Measurements from ENCODE around the gene SEBOX.

DNA sequence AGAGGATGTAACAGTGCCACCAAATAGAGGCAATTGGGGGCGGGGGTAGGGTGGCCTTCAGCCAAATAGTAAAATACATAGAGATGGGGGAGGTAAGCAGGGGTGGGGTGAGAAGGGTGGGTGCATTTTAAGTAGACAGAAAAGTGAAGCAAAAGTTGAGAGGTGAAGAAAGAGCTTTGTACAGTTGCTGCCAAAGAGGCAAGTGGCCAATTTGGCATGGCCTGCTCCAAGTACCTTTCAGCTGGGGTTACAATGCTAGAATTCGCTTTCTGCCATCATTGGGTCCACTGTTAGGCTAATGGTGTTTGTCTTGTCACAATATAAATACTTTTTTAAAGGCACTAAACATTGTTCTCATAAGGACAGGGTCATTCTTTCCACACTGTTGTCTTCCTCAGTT lies 51.2 kb downstream of the SEBOX start:
- TF ChIP-seq, protein P1, sequence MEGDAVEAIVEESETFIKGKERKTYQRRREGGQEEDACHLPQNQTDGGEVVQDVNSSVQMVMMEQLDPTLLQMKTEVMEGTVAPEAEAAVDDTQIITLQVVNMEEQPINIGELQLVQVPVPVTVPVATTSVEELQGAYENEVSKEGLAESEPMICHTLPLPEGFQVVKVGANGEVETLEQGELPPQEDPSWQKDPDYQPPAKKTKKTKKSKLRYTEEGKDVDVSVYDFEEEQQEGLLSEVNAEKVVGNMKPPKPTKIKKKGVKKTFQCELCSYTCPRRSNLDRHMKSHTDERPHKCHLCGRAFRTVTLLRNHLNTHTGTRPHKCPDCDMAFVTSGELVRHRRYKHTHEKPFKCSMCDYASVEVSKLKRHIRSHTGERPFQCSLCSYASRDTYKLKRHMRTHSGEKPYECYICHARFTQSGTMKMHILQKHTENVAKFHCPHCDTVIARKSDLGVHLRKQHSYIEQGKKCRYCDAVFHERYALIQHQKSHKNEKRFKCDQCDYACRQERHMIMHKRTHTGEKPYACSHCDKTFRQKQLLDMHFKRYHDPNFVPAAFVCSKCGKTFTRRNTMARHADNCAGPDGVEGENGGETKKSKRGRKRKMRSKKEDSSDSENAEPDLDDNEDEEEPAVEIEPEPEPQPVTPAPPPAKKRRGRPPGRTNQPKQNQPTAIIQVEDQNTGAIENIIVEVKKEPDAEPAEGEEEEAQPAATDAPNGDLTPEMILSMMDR (IDR thresholded peaks at IDR 0.05; ENCODE audit: control extremely low read depth in 1 of 3, insufficient read depth in 1 of 3, low read depth in 1 of 3, low read length in 3 of 3) = no peak
- no peak for TF ChIP-seq GABPA (IDR thresholded peaks at IDR 0.05; ENCODE audit: borderline replicate concordance, insufficient read depth, low read length)
- no peak for TF ChIP-seq RBBP5 (IDR thresholded peaks at IDR 0.05; ENCODE audit: borderline replicate concordance, low read depth, low read length)
- no peak for TF ChIP-seq POLR2AphosphoS5 (IDR thresholded peaks at IDR 0.05; ENCODE audit: low read depth, low read length)
- no peak for TF ChIP-seq HDAC6 (IDR thresholded peaks at IDR 0.05; ENCODE audit: low read depth, low read length)
- TF ChIP-seq, protein P2, sequence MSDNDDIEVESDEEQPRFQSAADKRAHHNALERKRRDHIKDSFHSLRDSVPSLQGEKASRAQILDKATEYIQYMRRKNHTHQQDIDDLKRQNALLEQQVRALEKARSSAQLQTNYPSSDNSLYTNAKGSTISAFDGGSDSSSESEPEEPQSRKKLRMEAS (IDR thresholded peaks at IDR 0.05) = no peak
- no peak for TF ChIP-seq NRF1 (IDR thresholded peaks at IDR 0.05; ENCODE audit: low read depth, low read length)
- no peak for TF ChIP-seq JUND (IDR thresholded peaks at IDR 0.05; ENCODE audit: low read length)
- no peak for TF ChIP-seq TAF7 (optimal IDR thresholded peaks at IDR 0.05; ENCODE audit: borderline replicate concordance, low read depth, low read length)
- no peak for TF ChIP-seq CHD1 (IDR thresholded peaks at IDR 0.05; ENCODE audit: low read depth, low read length)
- TF ChIP-seq, protein P3, sequence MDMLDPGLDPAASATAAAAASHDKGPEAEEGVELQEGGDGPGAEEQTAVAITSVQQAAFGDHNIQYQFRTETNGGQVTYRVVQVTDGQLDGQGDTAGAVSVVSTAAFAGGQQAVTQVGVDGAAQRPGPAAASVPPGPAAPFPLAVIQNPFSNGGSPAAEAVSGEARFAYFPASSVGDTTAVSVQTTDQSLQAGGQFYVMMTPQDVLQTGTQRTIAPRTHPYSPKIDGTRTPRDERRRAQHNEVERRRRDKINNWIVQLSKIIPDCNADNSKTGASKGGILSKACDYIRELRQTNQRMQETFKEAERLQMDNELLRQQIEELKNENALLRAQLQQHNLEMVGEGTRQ (IDR thresholded peaks at IDR 0.05; ENCODE audit: low read length) = no peak
- TF ChIP-seq TBP (IDR thresholded peaks at IDR 0.05; ENCODE audit: low read depth, low read length) = no peak
